Transverse colon (tissue), 4 donors: ENCODE results near the gene AIPL1.

Source experiments
- CTCF ChIP-seq, 5 experiments: fragments of 200-600 bp in 3 of 5; fragments of 450-650 bp in 2 of 5; sonication (generic) in 3 of 5; IDR thresholded peaks; 1 replicate in 2 of 5; 2 replicates in 3 of 5; pipeline ENCODE4 v1.5.1; 2016 to 2017; ENCODE audit warnings: antibody characterized with exemption in 5 of 5, inconsistent platforms in 3 of 5, mild to moderate bottlenecking in 2 of 5, moderate library complexity in 1 of 5
- EP300 ChIP-seq: sonication (generic); formaldehyde crosslinking; IDR thresholded peaks from one replicate; pipeline ENCODE4 v1.6.1; 2017; ENCODE audit warnings: antibody characterized with exemption, low read depth
- POLR2A ChIP-seq: fragments of 450-650 bp; IDR thresholded peaks from one replicate; pipeline ENCODE4 v1.6.1; 2016; ENCODE audit warnings: antibody characterized with exemption, mild to moderate bottlenecking, moderate library complexity
- POLR2AphosphoS5 ChIP-seq, 3 donors: sonication (generic); formaldehyde crosslinking; IDR thresholded peaks; one replicate each; pipeline ENCODE4 v1.6.1; 2016; ENCODE audit warnings: antibody characterized with exemption in 3 of 3

- TF ChIP-seq CTCF (IDR thresholded peaks at IDR 0.05), result no peak
- no peak for TF ChIP-seq EP300
- no peak for TF ChIP-seq POLR2AphosphoS5 (IDR thresholded peaks at IDR 0.05)
- no peak for TF ChIP-seq POLR2A
Observed at GRCh38 chr17:6456321-6456720, 21.4 kb upstream of the AIPL1 start.
